ENCODE results near the gene POLD4. TPM values are rescaled to one million over a fixed set of nuclear protein-coding genes. Genes with fewer than 3 reads are reported as not detected.

Gene POLD4
- polyA plus RNA-seq, 1 experiment: 119 TPM

DNA sequence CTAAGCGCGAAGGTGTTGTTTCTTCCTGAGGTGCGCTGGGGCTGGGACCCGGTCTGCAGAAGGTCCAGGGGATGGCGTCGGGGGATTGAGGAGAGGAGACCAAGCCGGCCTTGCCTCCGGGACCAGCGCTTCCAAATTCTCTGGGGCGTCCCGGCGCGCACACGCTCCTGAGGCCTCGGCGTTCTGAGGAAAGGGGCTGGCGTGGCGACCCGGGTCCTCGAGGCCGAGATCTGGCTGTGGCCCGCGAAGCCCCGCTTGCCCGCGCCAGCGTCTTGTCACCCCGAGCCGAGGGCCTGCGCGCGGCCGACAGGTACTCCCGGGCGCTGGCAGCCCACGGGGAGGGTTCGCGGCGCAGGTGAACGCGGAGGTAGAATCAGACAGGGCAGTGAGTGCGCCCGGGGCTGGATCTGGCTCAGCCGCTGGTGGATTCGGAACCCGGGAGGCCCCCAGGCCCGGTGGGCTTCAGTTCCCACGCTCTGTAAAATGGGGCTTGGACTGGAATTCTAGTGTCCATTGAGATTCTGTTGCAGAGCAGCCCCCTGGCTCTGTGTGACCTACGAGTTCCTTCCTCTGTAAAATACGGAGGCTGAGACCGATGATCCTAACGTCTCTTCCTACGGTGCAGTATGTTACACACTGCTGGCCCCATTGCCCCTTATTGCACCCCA lies 35.3 kb downstream of the POLD4 start:
- no peaks in the 10 kb centered on the region for H3K27me3 ChIP-seq (ENCODE audit: control insufficient read depth, insufficient read depth, low read length)
- POLR2A ChIA-PET: interaction anchor here (1.0 kb wide), 1 partner anchor 15 kb away, joined by 3 read pairs; the partner anchor contains the start of gene SSH3

DNA sequence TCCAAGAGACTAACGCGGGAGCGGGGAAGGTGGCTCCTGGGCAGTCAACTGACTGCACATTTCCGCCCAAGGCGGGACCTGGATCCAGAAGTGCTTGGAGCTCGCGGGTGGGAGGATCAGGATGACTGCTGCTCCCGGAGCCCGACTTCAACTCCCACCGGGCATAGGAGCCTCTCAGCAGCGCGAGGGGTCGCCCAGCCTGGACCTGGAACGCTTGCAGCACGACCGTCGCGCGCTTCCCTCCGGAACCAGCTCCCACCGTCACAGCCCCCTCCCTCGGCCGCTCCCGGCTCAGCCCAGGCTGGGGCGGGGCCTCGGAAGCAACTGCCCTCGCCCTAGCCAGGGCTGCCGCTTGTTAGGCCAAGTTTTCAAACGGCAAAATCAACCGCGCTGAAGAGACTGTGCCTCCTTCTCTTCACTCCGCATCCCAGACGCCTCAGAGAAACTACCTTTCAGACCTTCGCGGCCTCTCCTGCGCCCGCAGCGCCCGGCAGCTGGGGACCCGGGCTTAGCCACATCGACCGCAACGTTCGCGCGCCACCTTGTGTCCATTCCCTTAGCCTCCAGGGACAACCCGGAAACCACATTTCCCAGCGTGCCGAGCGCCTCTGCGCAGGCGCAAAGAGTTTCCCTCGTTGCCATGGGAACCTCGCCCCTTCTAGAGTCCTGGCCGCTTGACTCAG lies 36.0 kb downstream of the POLD4 start:
- CTCF ChIA-PET: interaction anchor here (0.6 to 11.2 kb wide), 43 partner anchors 9 to 1054 kb away, joined by 3 to 133 read pairs (median 5); partner anchors contain the start of genes ANKRD13D, GRK2, POLD4 and RAD9A
- peak; percentile 55 for DNase-seq (ENCODE audit: low read depth)
- TF ChIP-seq, protein P1, sequence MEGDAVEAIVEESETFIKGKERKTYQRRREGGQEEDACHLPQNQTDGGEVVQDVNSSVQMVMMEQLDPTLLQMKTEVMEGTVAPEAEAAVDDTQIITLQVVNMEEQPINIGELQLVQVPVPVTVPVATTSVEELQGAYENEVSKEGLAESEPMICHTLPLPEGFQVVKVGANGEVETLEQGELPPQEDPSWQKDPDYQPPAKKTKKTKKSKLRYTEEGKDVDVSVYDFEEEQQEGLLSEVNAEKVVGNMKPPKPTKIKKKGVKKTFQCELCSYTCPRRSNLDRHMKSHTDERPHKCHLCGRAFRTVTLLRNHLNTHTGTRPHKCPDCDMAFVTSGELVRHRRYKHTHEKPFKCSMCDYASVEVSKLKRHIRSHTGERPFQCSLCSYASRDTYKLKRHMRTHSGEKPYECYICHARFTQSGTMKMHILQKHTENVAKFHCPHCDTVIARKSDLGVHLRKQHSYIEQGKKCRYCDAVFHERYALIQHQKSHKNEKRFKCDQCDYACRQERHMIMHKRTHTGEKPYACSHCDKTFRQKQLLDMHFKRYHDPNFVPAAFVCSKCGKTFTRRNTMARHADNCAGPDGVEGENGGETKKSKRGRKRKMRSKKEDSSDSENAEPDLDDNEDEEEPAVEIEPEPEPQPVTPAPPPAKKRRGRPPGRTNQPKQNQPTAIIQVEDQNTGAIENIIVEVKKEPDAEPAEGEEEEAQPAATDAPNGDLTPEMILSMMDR (IDR thresholded peaks at IDR 0.05; ENCODE audit: insufficient read depth, low read depth, low read length): peak; percentile 93
- peak overlapping the region; percentile 83 for H3K4me3 ChIP-seq (ENCODE audit: low read depth, low read length)
- H3K36me3 ChIP-seq (ENCODE audit: control insufficient read depth, insufficient read depth, low read length): no peaks in the 10 kb centered on the region
- POLR2A ChIA-PET: interaction anchor here (0.6 to 1.0 kb wide), 3 partner anchors 14 to 56 kb away, joined by 3 to 6 read pairs (median 3); partner anchors contain the start of genes CLCF1 and SSH3
- no peaks in the 10 kb centered on the region for H3K27me3 ChIP-seq (ENCODE audit: control insufficient read depth, insufficient read depth, low read length)

More for the DNA sequence above, 35.3 kb downstream of the POLD4 start:
- Histone ChIP-seq H3K36me3 (ENCODE audit: control insufficient read depth, insufficient read depth, low read length) (no peaks in the 10 kb centered on the region), H3K4me3 (ENCODE audit: low read depth, low read length) (peak overlapping the region; percentile 83)
- TF ChIP-seq, protein P1 (IDR thresholded peaks at IDR 0.05; ENCODE audit: insufficient read depth, low read depth, low read length): no peak
- no peak for DNase-seq (ENCODE audit: low read depth)
- CTCF ChIA-PET: interaction anchor here (0.6 to 11.2 kb wide), 39 partner anchors 8 to 951 kb away, joined by 3 to 133 read pairs (median 8); partner anchors contain the start of genes ANKRD13D, GRK2, POLD4 and RAD9A

DNA sequence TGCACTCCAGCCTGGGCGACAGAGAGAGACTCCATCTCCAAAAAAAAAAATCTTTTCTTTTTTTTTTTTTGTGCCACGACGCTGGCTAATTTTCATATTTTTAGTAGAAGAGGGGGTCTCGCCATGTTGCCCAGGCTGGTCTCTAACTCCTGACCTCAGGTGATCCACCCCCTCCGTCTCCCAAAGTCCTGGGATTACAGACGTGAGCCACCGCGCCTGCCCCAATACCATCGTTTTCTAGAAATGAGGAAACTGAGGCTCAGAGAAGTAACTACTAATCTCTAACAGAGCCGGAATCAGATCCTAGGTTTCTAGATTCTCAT lies 36.5 kb downstream of the POLD4 start:
- H3K36me3 ChIP-seq (ENCODE audit: control insufficient read depth, insufficient read depth, low read length): no peaks in the 10 kb centered on the region
- POLR2A ChIA-PET: interaction anchor here (0.6 to 1.0 kb wide), 3 partner anchors 13 to 57 kb away, joined by 3 to 6 read pairs (median 3); partner anchors contain the start of genes CLCF1 and SSH3
- H3K4me3 ChIP-seq (ENCODE audit: low read depth, low read length): peak overlapping the region; percentile 83
- DNase-seq (ENCODE audit: low read depth): no peak
- no peaks in the 10 kb centered on the region for H3K27me3 ChIP-seq (ENCODE audit: control insufficient read depth, insufficient read depth, low read length)
- TF ChIP-seq, protein P1 (IDR thresholded peaks at IDR 0.05; ENCODE audit: insufficient read depth, low read depth, low read length): no peak
- CTCF ChIA-PET: interaction anchor here (0.7 to 11.2 kb wide), 38 partner anchors 9 to 1053 kb away, joined by 3 to 133 read pairs (median 8); partner anchors contain the start of genes ANKRD13D, GRK2, POLD4 and RAD9A

DNA sequence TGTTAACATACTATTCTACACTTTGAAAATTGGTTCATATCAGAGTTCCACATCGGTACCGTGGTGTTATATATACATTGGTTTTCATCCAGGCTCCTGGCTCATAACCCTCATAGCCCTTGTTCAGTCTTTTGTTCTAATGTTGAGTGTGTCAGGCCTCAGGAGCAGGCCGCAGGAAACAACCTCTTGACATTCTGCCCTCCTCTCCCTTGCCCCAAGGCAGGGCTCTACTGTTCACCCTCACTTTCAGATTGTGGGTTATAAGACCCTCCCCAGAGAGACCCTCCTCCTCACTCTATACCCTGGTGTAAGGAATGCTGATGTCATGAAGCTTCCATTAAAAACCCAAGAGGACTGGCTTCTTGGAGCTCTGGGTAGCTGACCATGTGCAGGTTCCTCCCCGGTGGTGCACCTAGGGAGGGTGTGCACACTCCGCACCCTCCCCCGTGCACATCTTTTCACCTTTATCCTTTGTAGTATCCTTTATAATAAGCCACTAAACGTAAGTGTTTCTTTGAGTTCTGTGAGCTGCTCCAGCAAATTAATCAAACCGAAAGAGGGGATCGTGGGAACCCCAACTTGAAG lies 37.9 kb downstream of the POLD4 start:
- Histone ChIP-seq H3K36me3 (ENCODE audit: control insufficient read depth, insufficient read depth, low read length) (peaks cover 5% of the 10 kb centered on the region; the same call in 1 of the 2 replicates), H3K4me3 (ENCODE audit: low read depth, low read length) (no peak overlapping the region), H3K27me3 (ENCODE audit: control insufficient read depth, insufficient read depth, low read length) (no peaks in the 10 kb centered on the region)
- CTCF ChIA-PET: interaction anchor here (0.6 to 11.2 kb wide), 6 partner anchors 30 to 268 kb away, joined by 3 to 133 read pairs (median 4); no protein-coding TSS in a partner anchor
- no peak for DNase-seq (ENCODE audit: low read depth)
- POLR2A ChIA-PET: no interaction called here
- TF ChIP-seq, protein P1 (IDR thresholded peaks at IDR 0.05; ENCODE audit: insufficient read depth, low read depth, low read length): no peak

Measured in BJ (cell line).